GM12874 (cell line): ENCODE data around the gene CDH4.

Experiments used
- CTCF ChIP-seq: IDR thresholded peaks from 2 replicates; pipeline ENCODE4 v1.5.1; 2011; ENCODE audit warnings: low read depth, mild to moderate bottlenecking, control low read depth, low read length, moderate library complexity; ENCODE audit not compliant: insufficient read depth

Gene CDH4

GRCh38 chr20:61799394-61799923, 547.4 kb downstream of the CDH4 start:
- no peak for TF ChIP-seq CTCF

- TF ChIP-seq CTCF = no peak
Observed at GRCh38 chr20:61799928-61800327, 547.9 kb downstream of the CDH4 start.

GRCh38 chr20:61800359-61801064, 548.5 kb downstream of the CDH4 start:
- no peak for TF ChIP-seq CTCF

DNA sequence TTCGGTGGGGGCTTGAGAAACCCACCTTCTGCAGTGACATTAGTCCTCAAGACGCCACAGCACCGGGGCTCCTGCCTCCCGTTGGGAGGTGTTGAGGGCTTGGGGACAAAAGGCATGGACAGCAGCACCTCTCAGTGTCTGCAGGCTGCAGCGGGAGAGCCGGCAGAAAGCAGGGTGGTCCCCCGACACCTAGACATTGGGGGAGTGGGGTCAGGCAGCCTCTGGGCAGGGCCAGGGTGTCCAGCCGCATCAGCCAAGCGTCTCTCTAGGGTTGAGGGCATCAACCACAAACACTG, 549.0 kb downstream of the CDH4 start:
- no peak for TF ChIP-seq CTCF

- TF ChIP-seq CTCF = no peak
Observed at GRCh38 chr20:61801428-61801827, 549.4 kb downstream of the CDH4 start.

- TF ChIP-seq CTCF = no peak
Observed at GRCh38 chr20:61801857-61802442, 549.9 kb downstream of the CDH4 start.

GRCh38 chr20:61802721-61803311, 550.8 kb downstream of the CDH4 start:
- TF ChIP-seq CTCF = no peak
